HepG2 (cell line): Measurements from ENCODE around the gene FUOM. TPM values are rescaled to one million over a fixed set of nuclear protein-coding genes. Genes with fewer than 3 reads are reported as not detected.

ENCODE experiments used
- ARID3A ChIP-seq: IDR thresholded peaks from 2 replicates; pipeline ENCODE4 v1.6.1; 2012; ENCODE audit warnings: low read depth, low read length, improper control_type of control experiment
- MED1 ChIP-seq: sonication (generic); formaldehyde crosslinking; IDR thresholded peaks from 2 replicates; pipeline ENCODE4 v1.4.0; 2020; ENCODE audit warnings: missing genetic modification reagents
- PATZ1 ChIP-seq: sonication (generic); formaldehyde crosslinking; IDR thresholded peaks from 2 replicates; pipeline ENCODE4 v1.4.0; 2020; ENCODE audit warnings: missing genetic modification reagents
- RXRA ChIP-seq: sonication (generic); formaldehyde crosslinking; IDR thresholded peaks from 2 replicates; pipeline ENCODE4 v1.5.1; 2020; ENCODE audit warnings: missing genetic modification reagents
- ZFP82 ChIP-seq: sonication (generic); formaldehyde crosslinking; IDR thresholded peaks from 2 replicates; pipeline ENCODE4 v1.5.1; 2020; ENCODE audit warnings: mild to moderate bottlenecking, missing genetic modification reagents, borderline replicate concordance
- ZNF3 ChIP-seq: IDR thresholded peaks from 2 replicates; pipeline ENCODE4 v1.7.0; 2017; ENCODE audit warnings: inconsistent platforms
- ZNF558 ChIP-seq: sonication (generic); formaldehyde crosslinking; IDR thresholded peaks from 2 replicates; pipeline ENCODE4 v1.9.0; 2022; ENCODE audit warnings: mild to moderate bottlenecking, missing genetic modification reagents, borderline replicate concordance
- ZNF598 ChIP-seq: sonication (generic); formaldehyde crosslinking; IDR thresholded peaks from 2 replicates; pipeline ENCODE4 v1.5.1; 2020; ENCODE audit warnings: mild to moderate bottlenecking, missing genetic modification reagents, borderline replicate concordance
- ZNF749 ChIP-seq: sonication (generic); formaldehyde crosslinking; IDR thresholded peaks from 2 replicates; pipeline ENCODE4 v1.8.0; 2022; ENCODE audit warnings: mild to moderate bottlenecking, missing genetic modification reagents, moderate library complexity, borderline replicate concordance
- ZNF879 ChIP-seq: sonication (generic); formaldehyde crosslinking; IDR thresholded peaks from 2 replicates; pipeline ENCODE4 v1.8.1; 2023; ENCODE audit warnings: missing genetic modification reagents
- polyA plus RNA-seq, 8 experiments: library from polyadenylated mRNA; depleted of rRNA in 3 of 8; stranded (reverse) in 7 of 8; unstranded in 1 of 8; fragments of >200 nt; fragmentation: Illumina TruSeq in 4 of 8; extraction: Trizol in 4 of 8; gene quantifications; 2 replicates each; pipeline versions ENCODE4 v1.2.1 to v1.2.3, GENCODE V29; 2011 to 2016; ENCODE audit warnings: low read depth in 4 of 8, missing spikeins in 1 of 8, mixed read lengths in 1 of 8; ENCODE audit not compliant: insufficient read depth in 1 of 8
- total RNA-seq, 5 experiments: library from RNA; depleted of rRNA; stranded (reverse); fragments of >200 nt; fragmentation: Illumina TruSeq; extraction: Trizol; gene quantifications; 2 replicates each; pipeline ENCODE4 v1.2.3, GENCODE V29; 2016; ENCODE audit warnings: low read depth in 1 of 5
- TF ChIP-seq, protein P1 (sequence below): sonication (generic); formaldehyde crosslinking; IDR thresholded peaks from 2 replicates; pipeline ENCODE4 v1.5.1; 2020; ENCODE audit warnings: mild to moderate bottlenecking, moderate library complexity, missing genetic modification reagents
- TF ChIP-seq, protein P2 (sequence below): IDR thresholded peaks from 2 replicates; pipeline ENCODE4 v1.6.1; 2018; ENCODE audit warnings: missing genetic modification reagents, mild to moderate bottlenecking, missing compliant biosample characterization
- TF ChIP-seq, protein P3 (sequence below): sonication (generic); formaldehyde crosslinking; IDR thresholded peaks from 2 replicates; pipeline ENCODE4 v1.4.0; 2020; ENCODE audit warnings: mild to moderate bottlenecking, missing genetic modification reagents
- TF ChIP-seq, protein P4 (sequence below): sonication (generic); formaldehyde crosslinking; IDR thresholded peaks from 2 replicates; pipeline ENCODE4 v1.4.0; 2020; ENCODE audit warnings: missing genetic modification reagents
- TF ChIP-seq, protein P5 (sequence below): sonication (generic); formaldehyde crosslinking; IDR thresholded peaks from 2 replicates; pipeline ENCODE4 v1.4.0; 2020; ENCODE audit warnings: missing genetic modification reagents, mild to moderate bottlenecking, borderline replicate concordance

The FUOM gene
- total and polyA plus RNA-seq, 2 of the 13 experiments (the other 11 are each of a cell fraction or from before 2014, with no cell fraction given) = 27.5 to 60.4 TPM

GRCh38 chr10:133373174-133374090, 15.6 kb upstream of the FUOM start, which contains the start of gene ECHS1 (continued):
- TF ChIP-seq PATZ1 (CRISPR knock-in tag) (peak; percentile 55; the same call in 1 of the 2 replicates), ZNF3 (CRISPR knock-in tag) (no peak), MED1 (CRISPR knock-in tag) (peak; percentile 55), ZNF749 (no peak), ZNF558 (CRISPR knock-in tag) (no peak), ZNF598 (CRISPR knock-in tag) (no peak), ARID3A (no peak), RXRA (CRISPR knock-in tag) (peak; percentile 23; the same call in 1 of the 2 replicates), ZNF879 (CRISPR knock-in tag) (no peak), ZFP82 (CRISPR knock-in tag) (no peak)
- TF ChIP-seq, protein P1, sequence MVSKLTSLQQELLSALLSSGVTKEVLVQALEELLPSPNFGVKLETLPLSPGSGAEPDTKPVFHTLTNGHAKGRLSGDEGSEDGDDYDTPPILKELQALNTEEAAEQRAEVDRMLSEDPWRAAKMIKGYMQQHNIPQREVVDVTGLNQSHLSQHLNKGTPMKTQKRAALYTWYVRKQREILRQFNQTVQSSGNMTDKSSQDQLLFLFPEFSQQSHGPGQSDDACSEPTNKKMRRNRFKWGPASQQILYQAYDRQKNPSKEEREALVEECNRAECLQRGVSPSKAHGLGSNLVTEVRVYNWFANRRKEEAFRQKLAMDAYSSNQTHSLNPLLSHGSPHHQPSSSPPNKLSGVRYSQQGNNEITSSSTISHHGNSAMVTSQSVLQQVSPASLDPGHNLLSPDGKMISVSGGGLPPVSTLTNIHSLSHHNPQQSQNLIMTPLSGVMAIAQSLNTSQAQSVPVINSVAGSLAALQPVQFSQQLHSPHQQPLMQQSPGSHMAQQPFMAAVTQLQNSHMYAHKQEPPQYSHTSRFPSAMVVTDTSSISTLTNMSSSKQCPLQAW (CRISPR knock-in tag) = no peak
- TF ChIP-seq, protein P2, sequence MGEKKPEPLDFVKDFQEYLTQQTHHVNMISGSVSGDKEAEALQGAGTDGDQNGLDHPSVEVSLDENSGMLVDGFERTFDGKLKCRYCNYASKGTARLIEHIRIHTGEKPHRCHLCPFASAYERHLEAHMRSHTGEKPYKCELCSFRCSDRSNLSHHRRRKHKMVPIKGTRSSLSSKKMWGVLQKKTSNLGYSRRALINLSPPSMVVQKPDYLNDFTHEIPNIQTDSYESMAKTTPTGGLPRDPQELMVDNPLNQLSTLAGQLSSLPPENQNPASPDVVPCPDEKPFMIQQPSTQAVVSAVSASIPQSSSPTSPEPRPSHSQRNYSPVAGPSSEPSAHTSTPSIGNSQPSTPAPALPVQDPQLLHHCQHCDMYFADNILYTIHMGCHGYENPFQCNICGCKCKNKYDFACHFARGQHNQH = no peak; the same call in 1 of the 2 replicates
- TF ChIP-seq, protein P3, sequence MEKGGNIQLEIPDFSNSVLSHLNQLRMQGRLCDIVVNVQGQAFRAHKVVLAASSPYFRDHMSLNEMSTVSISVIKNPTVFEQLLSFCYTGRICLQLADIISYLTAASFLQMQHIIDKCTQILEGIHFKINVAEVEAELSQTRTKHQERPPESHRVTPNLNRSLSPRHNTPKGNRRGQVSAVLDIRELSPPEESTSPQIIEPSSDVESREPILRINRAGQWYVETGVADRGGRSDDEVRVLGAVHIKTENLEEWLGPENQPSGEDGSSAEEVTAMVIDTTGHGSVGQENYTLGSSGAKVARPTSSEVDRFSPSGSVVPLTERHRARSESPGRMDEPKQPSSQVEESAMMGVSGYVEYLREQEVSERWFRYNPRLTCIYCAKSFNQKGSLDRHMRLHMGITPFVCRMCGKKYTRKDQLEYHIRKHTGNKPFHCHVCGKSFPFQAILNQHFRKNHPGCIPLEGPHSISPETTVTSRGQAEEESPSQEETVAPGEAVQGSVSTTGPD (CRISPR knock-in tag) = no peak
- TF ChIP-seq, protein P4, sequence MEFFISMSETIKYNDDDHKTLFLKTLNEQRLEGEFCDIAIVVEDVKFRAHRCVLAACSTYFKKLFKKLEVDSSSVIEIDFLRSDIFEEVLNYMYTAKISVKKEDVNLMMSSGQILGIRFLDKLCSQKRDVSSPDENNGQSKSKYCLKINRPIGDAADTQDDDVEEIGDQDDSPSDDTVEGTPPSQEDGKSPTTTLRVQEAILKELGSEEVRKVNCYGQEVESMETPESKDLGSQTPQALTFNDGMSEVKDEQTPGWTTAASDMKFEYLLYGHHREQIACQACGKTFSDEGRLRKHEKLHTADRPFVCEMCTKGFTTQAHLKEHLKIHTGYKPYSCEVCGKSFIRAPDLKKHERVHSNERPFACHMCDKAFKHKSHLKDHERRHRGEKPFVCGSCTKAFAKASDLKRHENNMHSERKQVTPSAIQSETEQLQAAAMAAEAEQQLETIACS (CRISPR knock-in tag) = no peak
- TF ChIP-seq, protein P5, sequence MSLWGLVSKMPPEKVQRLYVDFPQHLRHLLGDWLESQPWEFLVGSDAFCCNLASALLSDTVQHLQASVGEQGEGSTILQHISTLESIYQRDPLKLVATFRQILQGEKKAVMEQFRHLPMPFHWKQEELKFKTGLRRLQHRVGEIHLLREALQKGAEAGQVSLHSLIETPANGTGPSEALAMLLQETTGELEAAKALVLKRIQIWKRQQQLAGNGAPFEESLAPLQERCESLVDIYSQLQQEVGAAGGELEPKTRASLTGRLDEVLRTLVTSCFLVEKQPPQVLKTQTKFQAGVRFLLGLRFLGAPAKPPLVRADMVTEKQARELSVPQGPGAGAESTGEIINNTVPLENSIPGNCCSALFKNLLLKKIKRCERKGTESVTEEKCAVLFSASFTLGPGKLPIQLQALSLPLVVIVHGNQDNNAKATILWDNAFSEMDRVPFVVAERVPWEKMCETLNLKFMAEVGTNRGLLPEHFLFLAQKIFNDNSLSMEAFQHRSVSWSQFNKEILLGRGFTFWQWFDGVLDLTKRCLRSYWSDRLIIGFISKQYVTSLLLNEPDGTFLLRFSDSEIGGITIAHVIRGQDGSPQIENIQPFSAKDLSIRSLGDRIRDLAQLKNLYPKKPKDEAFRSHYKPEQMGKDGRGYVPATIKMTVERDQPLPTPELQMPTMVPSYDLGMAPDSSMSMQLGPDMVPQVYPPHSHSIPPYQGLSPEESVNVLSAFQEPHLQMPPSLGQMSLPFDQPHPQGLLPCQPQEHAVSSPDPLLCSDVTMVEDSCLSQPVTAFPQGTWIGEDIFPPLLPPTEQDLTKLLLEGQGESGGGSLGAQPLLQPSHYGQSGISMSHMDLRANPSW (CRISPR knock-in tag) = no peak
